ENCODE results near the gene ETFB. TPM values are rescaled to one million over a fixed set of nuclear protein-coding genes. Genes with fewer than 3 reads are reported as not detected.
A peak's percentile ranks its signal among the peaks of the same experiment; 100 is the strongest.

Gene ETFB
- total and polyA plus RNA-seq, 2 experiments from 2014 or later = 203 to 433 TPM

DNA sequence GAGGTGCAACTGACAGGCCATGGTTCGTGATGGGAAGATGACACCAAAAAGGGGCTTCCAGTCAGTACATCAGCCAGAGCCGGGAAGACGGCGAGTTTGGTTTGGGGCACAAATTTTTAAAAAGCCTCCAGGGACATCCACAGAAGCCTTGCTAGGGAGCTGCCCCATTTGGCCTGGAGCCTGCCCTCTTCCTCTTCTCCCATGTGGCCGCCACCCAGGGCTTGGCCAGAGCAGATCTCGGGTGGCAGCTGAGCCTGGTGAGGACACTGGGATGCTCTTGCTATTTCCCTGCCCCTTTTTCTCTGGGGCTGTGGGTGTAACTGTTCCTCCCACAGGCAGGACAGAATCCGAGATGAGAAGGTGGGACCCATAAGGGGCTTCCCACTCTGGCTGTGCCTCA lies 8.2 kb downstream of the ETFB start:
- no peak overlapping the region for H3K27ac ChIP-seq

DNA sequence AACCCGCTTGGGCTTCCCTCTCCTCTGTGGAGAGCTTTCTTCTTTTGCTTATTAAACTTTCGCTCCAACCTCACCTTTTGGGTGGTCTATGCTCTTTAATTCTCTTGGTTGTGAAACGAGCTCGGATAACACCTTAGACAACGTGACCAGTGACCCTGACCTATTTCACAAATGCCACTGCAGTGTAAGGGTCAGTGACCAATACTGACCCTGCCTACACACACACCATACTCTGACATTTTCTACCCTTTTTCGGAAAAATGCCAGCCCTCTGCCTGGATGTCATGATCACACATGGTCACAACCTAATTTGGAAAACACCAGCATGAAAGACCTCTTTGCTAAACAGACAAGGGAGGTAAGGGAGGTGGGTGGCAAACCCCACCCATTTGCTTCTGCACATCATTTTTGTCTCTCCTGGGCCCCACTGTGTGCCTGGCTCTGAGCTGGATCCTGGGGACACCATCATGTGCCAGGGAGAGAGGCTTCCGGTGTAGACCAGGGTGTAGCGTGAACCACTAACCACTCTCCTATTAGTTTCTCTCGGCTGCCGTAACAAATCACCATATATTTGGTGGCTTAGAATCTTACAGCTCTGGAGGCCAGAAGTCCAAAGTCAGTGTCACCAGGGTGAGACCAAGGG lies 9.9 kb downstream of the ETFB start:
- no peak for DNase-seq (ENCODE audit: low read depth in 1 of 2, low spot score in 1 of 2)
- H3K4me3 ChIP-seq = no peak overlapping the region
- no peaks in the 10 kb centered on the region for H3K9me3 ChIP-seq (ENCODE audit: low read depth)
- H3K36me3 ChIP-seq = no peaks in the 10 kb centered on the region
- H3K27ac ChIP-seq = no peak overlapping the region
- H3K4me1 ChIP-seq (ENCODE audit: low read depth) = peaks cover 7% of the 10 kb centered on the region
- TF ChIP-seq, protein P1, sequence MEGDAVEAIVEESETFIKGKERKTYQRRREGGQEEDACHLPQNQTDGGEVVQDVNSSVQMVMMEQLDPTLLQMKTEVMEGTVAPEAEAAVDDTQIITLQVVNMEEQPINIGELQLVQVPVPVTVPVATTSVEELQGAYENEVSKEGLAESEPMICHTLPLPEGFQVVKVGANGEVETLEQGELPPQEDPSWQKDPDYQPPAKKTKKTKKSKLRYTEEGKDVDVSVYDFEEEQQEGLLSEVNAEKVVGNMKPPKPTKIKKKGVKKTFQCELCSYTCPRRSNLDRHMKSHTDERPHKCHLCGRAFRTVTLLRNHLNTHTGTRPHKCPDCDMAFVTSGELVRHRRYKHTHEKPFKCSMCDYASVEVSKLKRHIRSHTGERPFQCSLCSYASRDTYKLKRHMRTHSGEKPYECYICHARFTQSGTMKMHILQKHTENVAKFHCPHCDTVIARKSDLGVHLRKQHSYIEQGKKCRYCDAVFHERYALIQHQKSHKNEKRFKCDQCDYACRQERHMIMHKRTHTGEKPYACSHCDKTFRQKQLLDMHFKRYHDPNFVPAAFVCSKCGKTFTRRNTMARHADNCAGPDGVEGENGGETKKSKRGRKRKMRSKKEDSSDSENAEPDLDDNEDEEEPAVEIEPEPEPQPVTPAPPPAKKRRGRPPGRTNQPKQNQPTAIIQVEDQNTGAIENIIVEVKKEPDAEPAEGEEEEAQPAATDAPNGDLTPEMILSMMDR (IDR thresholded peaks at IDR 0.05; ENCODE audit: low read depth, low read length) = no peak
- no peaks in the 10 kb centered on the region for H3K27me3 ChIP-seq

More for the DNA sequence above, 8.2 kb downstream of the ETFB start:
- TF ChIP-seq, protein P1 (IDR thresholded peaks at IDR 0.05; ENCODE audit: low read depth, low read length) = no peak
- Histone ChIP-seq H3K27me3 (no peaks in the 10 kb centered on the region), H3K36me3 (no peaks in the 10 kb centered on the region), H3K9me3 (ENCODE audit: low read depth) (no peaks in the 10 kb centered on the region), H3K4me3 (no peak overlapping the region), H3K4me1 (ENCODE audit: low read depth) (peaks cover 7% of the 10 kb centered on the region)
- no peak for DNase-seq (ENCODE audit: low read depth in 1 of 2, low spot score in 1 of 2)

DNA sequence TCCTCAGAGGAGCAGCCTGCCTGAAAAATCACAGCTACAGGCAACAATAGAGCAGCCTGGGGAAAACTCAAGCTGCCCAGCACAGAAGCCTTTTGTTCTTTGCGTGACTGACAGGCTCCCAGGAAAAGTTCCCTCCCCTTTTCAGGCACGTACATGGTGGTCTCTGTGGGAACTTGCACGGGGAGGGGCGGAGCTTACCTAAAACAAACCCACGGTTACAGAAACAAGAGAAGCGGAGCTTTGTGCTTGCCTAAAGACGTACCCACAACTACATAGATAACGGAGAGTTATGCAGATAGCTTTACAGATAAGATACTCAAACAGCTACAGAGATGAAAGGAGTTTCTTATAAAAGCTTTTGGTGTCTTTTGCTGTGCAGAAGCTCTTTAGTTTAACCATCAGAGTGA lies 11.4 kb downstream of the ETFB start:
- Histone ChIP-seq H3K9me3 (ENCODE audit: low read depth) (no peaks in the 10 kb centered on the region), H3K4me3 (no peak overlapping the region), H3K27ac (peak overlapping the region; percentile 92), H3K36me3 (peaks cover 2% of the 10 kb centered on the region), H3K4me1 (ENCODE audit: low read depth) (peaks cover 7% of the 10 kb centered on the region), H3K27me3 (no peaks in the 10 kb centered on the region)
- DNase-seq (ENCODE audit: low read depth in 1 of 2, low spot score in 1 of 2) = peak; percentile 82 to 85
- TF ChIP-seq, protein P1 (IDR thresholded peaks at IDR 0.05; ENCODE audit: low read depth, low read length) = no peak

DNA sequence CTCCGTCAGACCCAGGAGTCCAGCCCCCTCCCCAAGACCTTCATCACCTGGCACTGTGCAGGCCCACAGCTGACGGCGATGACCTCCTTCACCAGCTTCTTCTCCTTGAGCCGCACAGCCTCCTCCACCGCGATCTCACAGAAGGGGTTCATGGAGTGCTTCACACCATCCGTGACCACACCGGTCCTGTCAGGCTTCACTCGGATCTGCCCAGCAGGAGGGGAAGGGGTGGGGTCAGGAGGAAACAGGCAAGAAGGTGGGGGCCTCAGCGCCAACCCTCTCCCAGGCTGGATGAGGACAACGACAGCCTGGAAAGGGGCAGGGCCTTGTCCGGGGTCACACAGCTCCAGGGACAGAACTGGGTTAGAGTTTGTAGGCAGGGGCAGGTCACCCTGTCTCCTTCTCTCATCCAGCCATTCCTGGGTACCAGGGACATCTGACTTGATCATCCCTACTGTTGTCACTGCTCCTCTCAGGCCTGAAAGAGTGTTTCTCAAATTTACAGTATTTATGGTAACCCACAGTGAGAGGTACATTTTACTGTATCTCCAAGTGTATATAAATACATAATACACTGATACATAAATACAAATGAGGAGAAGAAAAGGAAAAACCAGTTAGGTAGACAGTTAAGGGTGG lies 12.0 kb downstream of the ETFB start:
- no peak overlapping the region for H3K4me3 ChIP-seq
- H3K36me3 ChIP-seq = peaks cover 2% of the 10 kb centered on the region
- no peaks in the 10 kb centered on the region for H3K9me3 ChIP-seq (ENCODE audit: low read depth)
- no peak for DNase-seq (ENCODE audit: low read depth in 1 of 2, low spot score in 1 of 2)
- TF ChIP-seq, protein P1 (IDR thresholded peaks at IDR 0.05; ENCODE audit: low read depth, low read length) = no peak
- H3K4me1 ChIP-seq (ENCODE audit: low read depth) = peaks cover 7% of the 10 kb centered on the region
- peak overlapping the region; percentile 92 for H3K27ac ChIP-seq
- H3K27me3 ChIP-seq = no peaks in the 10 kb centered on the region

DNA sequence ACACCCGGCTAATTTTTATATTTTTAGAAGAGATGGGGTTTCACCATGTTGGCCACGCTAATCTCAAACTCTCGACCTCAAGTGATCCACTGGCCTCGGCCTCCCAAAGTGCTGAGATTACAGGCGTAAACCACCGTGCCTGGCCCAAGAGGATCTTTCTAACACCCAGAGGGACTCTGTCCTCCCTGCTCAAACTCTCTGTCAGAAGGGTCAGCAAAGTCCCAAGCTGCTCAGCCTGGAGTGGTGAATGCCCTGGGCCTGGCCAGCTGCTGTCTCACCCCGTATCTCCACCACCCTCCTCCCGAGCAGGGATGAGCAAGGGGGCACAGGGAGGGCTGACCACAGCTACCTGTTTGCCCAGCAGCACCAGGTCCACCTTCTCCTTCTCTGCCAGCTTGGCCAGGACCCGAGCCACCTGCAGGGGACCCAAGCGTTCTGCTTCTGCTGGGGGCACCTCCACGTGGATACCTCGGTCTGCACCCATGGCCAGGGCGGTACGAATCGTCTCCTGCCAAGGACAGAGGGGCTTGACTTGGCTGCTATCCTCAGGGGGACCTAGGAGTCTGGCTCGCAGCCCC lies 13.3 kb downstream of the ETFB start:
- no peak for DNase-seq (ENCODE audit: low read depth in 1 of 2, low spot score in 1 of 2)
- Histone ChIP-seq H3K9me3 (ENCODE audit: low read depth) (no peaks in the 10 kb centered on the region), H3K4me3 (no peak overlapping the region), H3K27ac (no peak overlapping the region), H3K36me3 (peaks cover 2% of the 10 kb centered on the region), H3K27me3 (no peaks in the 10 kb centered on the region), H3K4me1 (ENCODE audit: low read depth) (peaks cover 7% of the 10 kb centered on the region)
- TF ChIP-seq, protein P1 (IDR thresholded peaks at IDR 0.05; ENCODE audit: low read depth, low read length) = no peak

All from cardiac muscle cell (in vitro differentiated cells and primary cell).